ELR (cell line): ENCODE results near the gene ZFP36L1.

Experiments
- DNase-seq: peaks from one replicate; pipeline ENCODE4 v3.0.0-alpha.2; 2015; ENCODE audit warnings: low read depth

The ZFP36L1 gene

GRCh38 chr14:68816183-68816942 is 23.5 kb upstream of the ZFP36L1 start:
- DNase-seq, result peak; percentile 93

GRCh38 chr14:68815298-68816182 is 22.7 kb upstream of the ZFP36L1 start:
- no peak for DNase-seq

- peak; percentile 69 for DNase-seq
Observed at GRCh38 chr14:68814539-68815297, 21.9 kb upstream of the ZFP36L1 start.

GRCh38 chr14:68814238-68814538 is 21.3 kb upstream of the ZFP36L1 start:
- no peak for DNase-seq

GRCh38 chr14:68813318-68813838 is 20.5 kb upstream of the ZFP36L1 start:
- no peak for DNase-seq

- no peak for DNase-seq
Observed at GRCh38 chr14:68811171-68811570, 18.3 kb upstream of the ZFP36L1 start.

- no peak for DNase-seq
Observed at GRCh38 chr14:68810173-68811153, 17.6 kb upstream of the ZFP36L1 start.

GRCh38 chr14:68809524-68809923 is 16.7 kb upstream of the ZFP36L1 start:
- DNase-seq, result no peak

GRCh38 chr14:68808696-68809480 is 16.0 kb upstream of the ZFP36L1 start:
- DNase-seq, result no peak

- DNase-seq, result no peak
Observed at GRCh38 chr14:68807987-68808386, 15.1 kb upstream of the ZFP36L1 start.

GRCh38 chr14:68807148-68807600 is 14.3 kb upstream of the ZFP36L1 start:
- peak; percentile 56 for DNase-seq

GRCh38 chr14:68806526-68807147 is 13.8 kb upstream of the ZFP36L1 start:
- no peak for DNase-seq

GRCh38 chr14:68805414-68805813 is 12.5 kb upstream of the ZFP36L1 start:
- DNase-seq, result no peak

GRCh38 chr14:68801631-68802030 is 8.8 kb upstream of the ZFP36L1 start:
- no peak for DNase-seq

GRCh38 chr14:68800953-68801352 is 8.1 kb upstream of the ZFP36L1 start:
- DNase-seq, result no peak

- DNase-seq, result peak; percentile 31
Observed at GRCh38 chr14:68800390-68800789, 7.5 kb upstream of the ZFP36L1 start.

GRCh38 chr14:68798621-68799020 is 5.8 kb upstream of the ZFP36L1 start:
- no peak for DNase-seq

- no peak for DNase-seq
Observed at GRCh38 chr14:68797121-68797670, 4.3 kb upstream of the ZFP36L1 start.

GRCh38 chr14:68796418-68797101 is 3.7 kb upstream of the ZFP36L1 start:
- no peak for DNase-seq
